ENCODE results near the gene DYNLRB1.
"Not testable (repeated sequence)": the region's sequence is repeated elsewhere in the genome, so short reads cannot be mapped to it uniquely, and the experiment has no call there.

DYNLRB1 gene

DNA sequence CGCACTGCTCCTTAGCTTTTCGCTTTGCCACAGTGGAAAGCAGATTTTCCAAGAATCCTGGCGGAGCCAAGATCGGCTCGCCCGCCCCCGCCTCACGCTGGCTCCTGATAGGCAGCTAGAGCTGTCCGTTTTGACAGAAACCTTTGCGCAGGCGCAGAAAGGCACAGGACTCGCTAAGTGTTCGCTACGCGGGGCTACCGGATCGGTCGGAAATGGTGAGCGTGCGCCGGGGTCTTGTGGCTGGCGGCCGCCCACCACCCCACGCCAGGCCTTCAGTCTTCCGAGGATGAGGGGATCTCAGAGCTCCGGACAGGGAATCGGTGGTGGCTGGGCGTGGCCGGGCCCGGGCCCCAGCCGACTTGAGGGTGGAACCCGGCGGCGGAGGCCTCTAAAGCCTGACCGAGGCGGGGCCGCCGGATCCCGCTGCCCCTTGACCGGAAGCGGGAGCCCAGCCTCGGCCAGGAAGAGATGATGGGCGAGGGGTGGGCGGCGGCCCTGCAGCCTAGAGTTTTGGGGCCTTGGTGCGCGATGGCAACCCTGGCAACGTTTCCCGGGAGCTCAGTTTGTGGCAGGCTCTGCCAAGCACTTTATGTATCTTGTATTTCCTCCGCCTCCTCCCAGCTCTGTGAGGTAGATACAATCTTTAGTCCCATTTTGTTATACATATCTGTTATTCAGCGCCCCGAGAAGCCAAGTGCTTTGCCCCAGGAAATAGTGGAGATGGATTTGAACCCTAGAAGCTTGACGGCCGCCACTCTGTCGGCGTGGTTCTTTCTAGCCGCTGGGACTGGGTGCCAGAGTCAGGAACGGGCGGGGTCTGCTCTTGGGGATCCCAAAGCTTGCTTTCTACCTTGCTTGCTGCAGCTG lies at the start of gene DYNLRB1:
TSS of gene DYNLRB1 (plus strand) at position 176 of the 867 bp plus-strand sequence. CDS start at position 213, 37 bp downstream.
- peak; percentile 95 for DNase-seq (ENCODE audit: low spot score)

DNA sequence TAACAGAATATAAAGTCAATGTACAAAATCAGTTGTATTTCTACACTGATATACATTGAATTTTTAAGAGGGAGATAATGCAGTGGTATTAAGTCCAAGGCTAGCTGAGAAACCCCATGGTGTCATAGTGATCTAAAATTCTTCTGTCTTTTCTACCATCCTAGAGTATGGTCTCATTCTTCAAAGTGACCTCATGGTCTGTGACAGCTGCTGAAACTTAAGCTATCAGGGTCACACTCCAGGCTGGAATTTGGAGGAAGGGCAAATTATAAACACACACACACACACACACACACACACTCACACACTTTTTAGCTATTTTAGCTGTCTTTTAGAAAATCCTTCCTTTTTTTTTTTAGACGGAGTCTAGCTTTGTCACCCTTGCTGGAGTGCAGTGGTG lies 47.3 kb upstream of the DYNLRB1 start:
- no peak for DNase-seq (ENCODE audit: low spot score)

DNA sequence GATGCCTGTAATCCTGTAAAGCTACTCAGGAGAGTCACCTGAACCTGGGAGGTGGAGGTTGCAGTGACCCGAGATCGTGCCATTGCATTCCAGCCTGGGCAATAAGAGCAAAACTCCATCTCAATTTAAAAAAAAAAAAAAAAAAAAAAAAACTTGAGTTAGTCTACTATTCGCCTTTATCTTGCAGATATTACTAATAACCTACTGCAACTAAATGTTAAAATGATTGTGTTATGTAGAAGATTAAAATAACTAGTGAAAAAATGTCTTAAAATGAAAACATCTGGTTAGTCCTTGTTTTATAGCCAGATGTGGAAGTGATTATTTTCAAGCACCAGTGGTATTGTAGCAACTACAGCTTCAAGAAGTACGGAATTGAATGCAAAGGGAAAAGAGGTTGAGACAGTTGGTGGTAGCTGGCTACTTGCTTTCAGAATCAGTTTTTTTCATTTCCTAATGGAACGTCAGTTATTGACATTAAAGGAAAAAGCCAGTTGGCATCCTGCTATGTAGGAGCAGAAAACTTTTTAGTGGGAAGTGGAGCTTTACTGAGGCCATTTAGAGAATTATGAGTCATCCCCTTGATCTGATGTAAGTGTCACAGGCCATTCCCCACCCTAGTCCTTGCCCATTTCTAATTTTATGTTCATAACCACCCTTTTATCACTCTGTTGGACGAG lies 43.8 kb upstream of the DYNLRB1 start:
- no peak for DNase-seq (ENCODE audit: low spot score)

DNA sequence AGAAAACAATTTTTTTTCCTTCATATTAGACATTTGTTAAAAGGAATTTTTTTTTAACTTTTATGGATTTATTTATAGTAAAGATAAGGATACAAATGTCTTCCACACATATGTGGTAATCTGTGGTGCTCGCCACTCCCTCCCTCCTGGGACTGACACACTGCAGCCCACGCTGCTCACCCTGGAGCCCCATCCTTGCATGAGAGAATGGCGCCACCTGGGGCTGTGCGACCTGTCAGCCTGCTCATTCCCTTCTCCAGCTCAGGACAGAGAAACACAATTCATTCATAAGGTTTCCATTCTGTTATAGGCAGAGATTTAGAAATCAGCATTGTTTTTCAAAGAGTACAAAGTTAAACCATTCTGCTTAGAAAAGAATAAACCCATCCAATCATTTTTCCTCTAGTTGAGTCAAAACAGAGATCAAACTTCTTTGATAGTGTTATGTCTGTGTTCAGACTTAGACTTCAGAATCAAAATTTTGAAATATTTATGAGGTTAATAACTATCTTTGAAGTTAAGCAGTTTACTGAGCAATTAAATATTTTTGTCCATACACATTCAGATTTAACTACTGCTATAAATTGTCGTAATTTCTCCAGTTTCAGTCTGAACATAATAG lies 42.8 kb upstream of the DYNLRB1 start:
- peak; percentile 26 for DNase-seq (ENCODE audit: low spot score)

DNA sequence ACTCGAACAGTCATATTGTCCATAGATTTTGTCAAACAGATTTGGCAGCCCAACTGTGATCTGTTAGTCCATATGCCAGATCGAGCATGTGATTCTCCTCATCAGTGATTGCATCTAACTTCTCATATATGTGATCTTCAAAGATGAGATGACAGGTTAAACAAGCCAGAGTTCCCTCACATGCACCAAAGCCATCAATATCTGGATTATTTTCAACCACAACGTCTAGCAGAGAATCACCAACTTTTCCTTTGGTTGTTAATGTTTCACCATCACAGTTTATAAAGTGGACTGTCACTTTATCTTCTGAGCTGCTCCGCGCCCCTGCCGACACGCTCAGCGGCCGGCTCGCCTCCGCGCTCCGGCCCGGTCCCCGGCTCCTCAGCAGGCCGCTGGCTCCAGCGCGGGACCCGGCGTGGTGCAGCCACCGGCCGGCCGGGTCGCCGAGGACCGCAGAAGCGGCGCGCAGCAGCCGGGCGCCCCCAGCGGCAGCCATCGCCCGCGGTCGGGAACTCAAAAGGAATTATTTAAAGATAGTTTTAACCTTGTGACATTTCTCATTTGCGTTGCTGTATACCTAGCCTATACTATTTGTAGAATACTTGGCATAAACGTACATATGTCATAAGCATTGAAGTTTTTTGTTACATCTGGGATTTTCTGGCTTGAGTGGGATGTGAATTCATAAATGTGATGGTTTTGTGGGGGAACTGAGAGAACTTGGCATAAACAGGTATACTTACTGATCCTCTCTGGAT lies 40.1 kb upstream of the DYNLRB1 start:
- peak; percentile 16 for DNase-seq (ENCODE audit: low spot score)

DNA sequence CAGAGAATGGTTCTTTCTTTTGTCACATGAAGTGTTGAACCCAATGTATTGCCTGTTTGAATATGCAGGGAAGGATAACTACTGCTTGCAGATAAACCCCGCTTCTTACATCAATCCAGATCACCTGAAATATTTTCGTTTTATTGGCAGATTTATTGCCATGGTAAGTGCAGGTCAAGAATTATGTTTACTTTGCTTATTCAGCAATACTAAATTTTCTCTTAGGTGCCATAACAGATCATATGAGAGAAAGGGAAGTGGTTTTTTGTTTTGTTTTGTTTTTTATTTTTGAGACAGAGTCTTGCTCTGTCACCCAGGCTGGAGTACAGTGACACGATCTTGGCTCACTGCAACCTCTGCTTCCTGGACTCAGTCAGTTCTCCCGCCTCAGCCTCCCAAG lies 36.6 kb upstream of the DYNLRB1 start:
- no peak for DNase-seq (ENCODE audit: low spot score)

DNA sequence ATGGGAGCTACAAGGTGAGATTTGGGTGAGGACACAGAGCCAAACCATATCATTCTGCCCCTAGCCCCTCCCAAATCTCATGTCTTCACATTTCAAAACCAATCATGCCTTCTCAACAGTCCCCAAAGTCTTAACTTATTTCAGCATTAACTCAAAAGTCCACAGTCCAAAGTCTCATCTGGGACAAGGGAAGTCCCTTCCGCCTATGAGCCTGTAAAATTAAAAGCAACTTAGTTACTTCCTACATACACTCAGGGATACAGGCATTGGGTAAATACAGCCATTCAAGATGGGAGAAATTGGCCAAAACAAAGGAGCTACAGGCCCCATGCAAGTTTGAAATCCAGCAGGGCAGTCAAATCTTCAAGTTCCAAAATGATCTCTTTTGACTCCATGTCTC lies 34.1 kb upstream of the DYNLRB1 start:
- not testable (repeated sequence) for DNase-seq (ENCODE audit: low spot score)

DNA sequence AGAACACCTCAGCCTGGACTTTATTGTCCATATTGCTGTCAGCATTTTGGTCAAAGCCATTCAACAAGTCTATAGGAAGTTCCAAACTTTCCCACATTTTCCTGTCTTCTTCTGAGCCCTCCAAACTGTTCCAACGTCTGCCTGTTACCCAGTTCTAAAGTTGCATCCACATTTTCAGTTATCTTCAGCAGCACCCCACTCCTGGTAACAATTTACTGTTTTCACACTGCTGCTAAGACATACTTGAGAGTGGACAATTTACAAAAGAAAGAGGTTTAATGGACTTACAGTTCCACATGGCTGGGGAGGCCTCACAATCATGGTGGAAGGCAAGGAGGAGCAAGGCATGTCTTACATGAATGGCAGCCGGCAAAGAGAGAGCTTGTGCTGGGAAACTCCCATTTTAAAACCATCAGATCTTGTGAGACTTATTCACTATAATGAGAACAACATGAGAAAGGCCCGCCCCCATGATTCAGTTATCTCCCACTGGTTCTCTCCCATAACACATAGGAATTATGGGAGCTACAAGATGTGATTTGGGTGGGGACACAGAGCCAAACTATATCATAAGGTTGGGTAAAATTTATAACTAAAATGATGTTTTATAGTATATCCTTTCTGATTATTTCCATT lies 32.5 kb upstream of the DYNLRB1 start:
- DNase-seq (ENCODE audit: low spot score): not testable (repeated sequence)

DNA sequence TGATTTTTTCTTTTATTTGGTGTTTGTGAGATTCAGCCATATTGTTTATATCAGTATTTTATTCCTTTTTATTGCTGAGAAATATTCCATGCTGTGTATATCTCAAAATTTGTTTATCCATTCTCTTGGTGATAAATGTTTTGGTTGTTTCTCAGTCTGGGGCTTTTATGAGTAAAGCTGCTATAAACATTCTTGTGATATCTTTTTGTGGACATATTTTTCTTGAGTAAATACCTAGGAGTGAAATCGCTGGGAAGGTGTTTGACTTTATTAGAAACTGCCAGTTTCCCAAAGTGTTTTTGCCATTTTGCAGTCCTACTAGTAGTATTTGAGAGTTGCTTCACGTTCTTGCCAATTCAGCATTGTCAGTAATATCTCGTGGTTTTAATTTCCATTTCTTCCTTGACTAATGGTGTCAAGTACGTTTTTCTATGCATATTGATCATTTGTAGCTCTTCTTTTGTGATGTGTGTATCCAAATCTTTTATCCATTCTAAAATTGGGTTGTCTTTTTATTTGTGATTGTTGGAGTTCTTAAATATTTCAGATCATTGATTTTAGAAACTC lies 31.1 kb upstream of the DYNLRB1 start:
- DNase-seq (ENCODE audit: low spot score): no peak

DNA sequence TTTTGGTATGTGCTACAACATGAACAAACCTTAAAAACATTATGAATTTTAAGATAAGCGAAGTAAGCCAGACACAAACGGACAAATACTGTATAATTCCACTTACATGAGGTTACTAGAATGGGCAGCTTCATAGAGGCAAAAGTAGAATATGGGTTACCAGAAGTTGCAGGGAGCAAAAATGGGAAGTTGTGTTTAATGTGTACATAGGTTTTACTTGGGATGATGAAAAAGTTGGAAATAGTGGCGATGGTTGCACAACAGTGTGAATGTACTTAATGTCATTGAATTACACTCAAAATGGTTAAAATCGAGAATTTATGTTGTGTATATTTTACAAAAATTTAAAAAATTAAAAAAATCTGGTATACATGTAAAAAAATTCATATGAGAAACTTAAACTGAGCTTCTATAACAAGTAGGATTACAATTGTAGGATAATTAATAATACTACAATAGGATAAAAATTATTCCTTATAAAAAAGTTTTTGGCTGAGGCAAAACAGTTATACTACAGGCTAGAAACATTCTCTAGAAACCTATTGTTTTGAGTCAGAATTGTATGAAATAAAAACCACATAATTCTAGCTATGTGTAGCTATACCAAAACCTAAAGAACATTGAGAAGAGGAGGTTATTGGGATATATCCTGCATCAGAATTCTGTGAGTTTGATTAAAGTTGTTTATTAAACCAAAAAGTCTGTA lies 24.8 kb upstream of the DYNLRB1 start:
- DNase-seq (ENCODE audit: low spot score): no peak

DNA sequence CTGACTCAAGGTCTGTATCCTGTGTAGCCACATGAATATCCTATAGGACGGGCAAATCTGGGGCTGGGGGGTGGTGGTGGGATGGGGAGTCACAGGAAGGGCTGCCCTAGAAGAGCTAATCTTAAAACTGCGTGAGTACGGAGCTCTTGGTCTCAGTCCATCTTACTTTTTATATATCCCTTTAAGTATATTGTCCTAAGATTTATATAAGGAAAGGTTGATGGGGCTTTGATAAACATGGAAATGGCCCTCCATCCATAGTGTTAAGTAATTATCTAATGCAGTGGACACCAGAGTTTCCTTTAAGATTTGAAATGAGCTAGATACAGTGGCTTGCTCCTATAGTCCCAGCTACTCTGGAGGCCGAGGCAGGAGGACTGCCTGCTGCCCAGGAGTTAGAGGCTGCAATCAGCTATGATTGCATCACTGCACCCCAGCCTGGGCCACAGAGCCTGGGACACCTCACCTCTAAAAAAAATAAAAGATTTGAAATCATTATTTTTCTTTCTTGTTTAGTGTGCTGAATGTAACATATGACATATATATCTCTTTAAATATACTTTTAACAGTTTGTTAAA lies 24.2 kb upstream of the DYNLRB1 start:
- DNase-seq (ENCODE audit: low spot score): no peak

DNA sequence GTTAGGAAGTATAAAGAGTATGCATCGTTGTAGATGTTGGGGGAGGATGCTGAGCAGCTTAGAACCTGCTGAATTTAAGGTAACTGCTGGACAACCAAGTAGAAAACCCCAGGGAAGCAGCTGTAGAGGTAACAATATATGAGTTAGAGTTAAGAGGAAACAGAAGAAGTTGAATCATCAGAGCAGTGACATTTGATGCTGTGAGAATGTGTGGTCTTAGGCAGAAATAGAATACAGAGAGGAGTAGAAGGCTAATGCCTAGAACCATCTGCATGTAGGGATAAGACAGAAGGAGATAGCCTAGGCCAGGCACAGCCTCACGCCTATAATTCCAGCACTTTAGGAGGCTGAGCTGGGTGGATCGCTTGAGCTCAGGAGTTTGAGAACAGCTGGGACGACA lies 22.6 kb upstream of the DYNLRB1 start:
- no peak for DNase-seq (ENCODE audit: low spot score)

DNA sequence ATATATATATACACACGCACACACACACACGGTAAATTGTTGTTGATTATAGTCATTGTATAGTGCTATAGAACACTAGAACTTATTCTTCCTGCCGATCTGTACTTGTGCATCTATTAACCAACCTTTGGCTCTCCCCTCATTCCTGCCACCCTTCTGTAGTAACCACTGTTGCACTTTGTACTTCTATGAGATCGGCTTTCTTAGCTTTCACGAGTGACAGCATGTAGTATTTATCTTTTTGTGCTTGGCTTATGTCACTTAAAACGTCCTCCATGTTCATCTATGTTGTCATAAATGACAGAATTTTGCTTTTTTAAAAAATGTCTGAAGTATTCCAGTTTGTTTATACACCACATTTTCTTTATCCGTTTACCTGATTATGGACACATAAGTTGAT lies 20.9 kb upstream of the DYNLRB1 start:
- DNase-seq (ENCODE audit: low spot score): no peak

DNA sequence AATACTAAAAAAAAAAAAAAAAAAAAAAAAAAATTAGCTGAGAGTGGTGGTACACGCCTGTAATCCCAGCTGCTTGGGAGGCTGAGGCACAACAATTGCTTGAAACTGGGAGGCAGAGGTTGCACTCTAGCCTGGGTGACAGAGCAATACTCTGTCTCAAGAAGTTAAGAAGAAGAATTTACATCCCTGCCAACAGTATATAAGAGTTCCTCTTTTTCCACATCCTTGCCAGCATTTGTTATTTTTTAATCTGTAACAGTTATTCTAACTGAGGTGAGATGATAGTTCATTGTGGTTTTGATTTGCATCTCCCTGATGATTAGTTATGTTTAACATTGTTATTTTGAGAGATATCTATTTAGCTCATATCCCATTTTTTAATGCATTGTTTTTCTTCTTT lies 20.3 kb upstream of the DYNLRB1 start:
- DNase-seq (ENCODE audit: low spot score): no peak

DNA sequence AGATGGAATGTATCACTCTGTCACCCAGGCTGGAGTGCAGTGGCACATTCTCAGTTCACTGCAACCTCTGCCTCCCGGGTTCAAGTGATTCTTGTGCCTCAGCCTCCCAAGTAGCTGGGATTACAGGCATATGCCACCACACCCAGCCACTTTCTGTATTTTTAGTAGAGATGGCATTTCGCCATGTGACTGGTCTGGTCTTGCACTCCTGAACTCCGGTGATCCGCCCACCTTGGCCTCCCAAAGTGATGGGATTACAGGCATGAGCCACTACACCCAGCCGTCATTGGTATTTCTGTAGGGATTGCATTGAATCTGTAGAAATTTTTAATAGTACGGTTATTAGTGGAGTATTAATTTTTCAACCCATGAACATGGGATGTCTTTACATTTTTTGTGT lies 18.6 kb upstream of the DYNLRB1 start:
- DNase-seq (ENCODE audit: low spot score): not testable (repeated sequence)

DNA sequence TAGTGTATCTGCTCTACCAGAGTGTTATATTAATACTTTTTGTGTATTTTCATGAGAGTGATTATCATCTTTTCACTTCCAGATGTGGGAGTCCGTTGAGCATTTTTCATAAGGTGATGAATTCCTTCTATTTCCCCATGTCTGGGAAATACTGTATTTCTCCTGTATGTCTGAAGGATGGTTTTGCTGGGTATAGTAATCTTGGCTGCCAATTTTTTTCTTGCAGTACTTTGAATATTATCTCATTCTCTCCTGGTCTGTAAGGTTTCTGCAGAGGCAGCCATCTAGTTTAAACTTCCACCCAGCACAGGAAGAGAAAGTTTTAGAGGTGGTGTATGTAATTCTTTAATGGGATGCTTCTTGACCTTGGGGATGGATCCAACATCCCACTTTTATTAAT lies 15.4 kb upstream of the DYNLRB1 start:
- DNase-seq (ENCODE audit: low spot score): no peak

DNA sequence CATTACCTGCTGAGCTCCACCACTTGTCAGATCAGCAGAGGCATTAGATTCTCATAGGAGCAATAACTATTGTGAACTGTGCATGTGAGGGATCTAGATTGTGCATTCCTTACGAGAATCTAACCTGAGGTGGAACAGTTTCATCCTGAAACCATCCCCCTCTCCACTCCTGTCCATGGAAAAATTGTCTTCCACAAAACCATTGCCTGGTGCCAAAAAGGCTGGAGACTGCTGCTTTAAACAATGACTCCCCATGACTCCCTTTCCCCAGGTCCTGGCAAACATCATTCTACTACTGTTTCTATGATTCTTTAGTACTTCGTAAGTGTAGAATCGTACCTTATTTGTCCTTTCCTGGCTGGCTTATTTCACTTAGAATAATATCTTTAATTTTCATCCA lies 9.7 kb upstream of the DYNLRB1 start:
- DNase-seq (ENCODE audit: low spot score): no peak

DNA sequence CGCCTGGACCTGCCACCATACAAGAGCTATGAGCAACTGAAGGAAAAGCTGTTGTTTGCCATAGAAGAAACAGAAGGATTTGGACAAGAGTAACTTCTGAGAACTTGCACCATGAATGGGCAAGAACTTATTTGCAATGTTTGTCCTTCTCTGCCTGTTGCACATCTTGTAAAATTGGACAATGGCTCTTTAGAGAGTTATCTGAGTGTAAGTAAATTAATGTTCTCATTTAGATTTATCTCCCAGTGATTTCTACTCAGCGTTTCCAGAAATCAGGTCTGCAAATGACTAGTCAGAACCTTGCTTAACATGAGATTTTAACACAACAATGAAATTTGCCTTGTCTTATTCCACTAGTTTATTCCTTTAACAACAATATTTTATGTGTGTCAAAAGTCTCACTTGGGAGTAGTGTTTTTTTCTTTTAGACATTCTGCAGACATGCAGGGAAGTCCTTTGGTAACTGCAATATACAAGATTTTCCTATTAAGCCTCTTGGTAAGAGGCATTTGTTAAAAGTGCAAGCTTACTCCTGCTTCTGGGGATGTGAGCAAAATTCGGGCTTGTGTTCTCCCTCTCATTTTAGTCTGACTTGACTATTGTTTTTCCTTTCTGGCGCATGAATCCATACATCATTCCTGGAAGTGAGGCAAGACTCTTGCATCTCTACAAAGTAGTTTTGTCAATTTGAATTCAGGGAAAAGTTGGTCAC lies 8.4 kb upstream of the DYNLRB1 start:
- no peak for DNase-seq (ENCODE audit: low spot score)

DNA sequence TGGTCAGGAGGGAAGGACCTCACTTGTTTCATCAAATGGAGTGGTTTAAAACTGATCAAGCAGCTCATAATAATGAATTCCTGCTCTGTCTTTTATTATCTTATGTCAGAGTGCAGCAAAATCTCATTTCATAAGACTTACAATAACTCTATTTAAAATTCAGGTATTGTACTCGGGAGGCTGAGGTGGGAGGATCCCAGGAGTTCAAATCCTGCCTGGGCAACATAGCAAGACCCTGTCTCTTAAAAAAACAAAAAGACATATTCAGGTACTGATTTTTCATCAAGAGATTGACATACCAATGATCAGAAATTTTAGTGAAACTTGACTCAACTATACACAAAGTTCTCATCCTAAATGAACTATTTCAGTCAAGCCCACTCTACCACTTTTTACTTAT lies 5.6 kb upstream of the DYNLRB1 start:
- DNase-seq (ENCODE audit: low spot score): no peak

DNA sequence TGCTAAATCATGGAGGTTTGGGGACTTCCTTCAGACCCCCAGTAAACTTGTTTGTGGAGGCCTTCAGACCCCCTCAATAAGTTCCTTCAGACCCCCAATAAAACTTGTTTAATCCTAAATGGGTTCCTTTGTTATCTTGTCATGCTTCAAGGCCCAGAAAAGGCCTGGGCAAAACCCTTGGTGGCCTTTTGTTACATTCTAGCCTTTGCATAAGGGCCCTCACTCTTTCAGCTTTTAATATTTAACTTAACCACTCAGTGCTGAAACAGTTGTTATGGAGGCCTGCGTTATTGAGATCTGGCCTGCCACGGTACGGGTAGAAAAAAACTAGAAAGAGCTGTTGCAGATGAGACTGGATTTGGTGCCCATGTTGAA lies 4.3 kb upstream of the DYNLRB1 start:
- no peak for DNase-seq (ENCODE audit: low spot score)
